Vagina (tissue), 2 donors: ENCODE results near the gene NSUN3. TPM values are rescaled to one million over a fixed set of nuclear protein-coding genes. Genes with fewer than 3 reads are reported as not detected.

Source experiments
- DNase-seq, 2 donors: peaks; one replicate each; pipeline ENCODE4 v3.0.0-alpha.2; 2017; ENCODE audit errors: extremely low spot score in 2 of 2
- H3K27ac ChIP-seq: fragments of 200-600 bp; sonication (generic); one replicate; pipeline ENCODE4 v1.5.1; 2019
- H3K27me3 ChIP-seq: fragments of 200-600 bp; sonication (generic); one replicate; pipeline ENCODE4 v1.5.1; 2019
- H3K36me3 ChIP-seq, 2 donors: fragments of 200-600 bp; sonication (generic); one replicate each; pipeline ENCODE4 v1.5.1; 2017 to 2019
- H3K4me1 ChIP-seq: fragments of 200-600 bp; sonication (generic); one replicate; pipeline ENCODE4 v1.5.1; 2019
- H3K4me3 ChIP-seq, 2 donors: fragments of 200-600 bp; sonication (generic); 1 replicate in 1 of 2; 2 replicates in 1 of 2; pipeline ENCODE4 v1.5.1; 2016 to 2019
- H3K9me3 ChIP-seq: fragments of 200-600 bp; sonication (generic); one replicate; pipeline ENCODE4 v1.5.1; 2019
- CTCF ChIP-seq, 3 experiments: fragments of 450-650 bp in 2 of 3; fragments of 200-600 bp in 1 of 3; sonication (generic) in 1 of 3; IDR thresholded peaks; one replicate each; pipeline ENCODE4 v1.5.1; 2017 to 2019; ENCODE audit warnings: antibody characterized with exemption in 3 of 3, mild to moderate bottlenecking in 2 of 3, moderate library complexity in 2 of 3
- POLR2A ChIP-seq, 2 donors: fragments of 450-650 bp; IDR thresholded peaks; one replicate each; pipeline ENCODE4 v1.6.1; 2017; ENCODE audit warnings: antibody characterized with exemption in 2 of 2, mild to moderate bottlenecking in 2 of 2, moderate library complexity in 2 of 2
- POLR2AphosphoS5 ChIP-seq, 2 donors: sonication (generic); formaldehyde crosslinking; IDR thresholded peaks; one replicate each; pipeline ENCODE4 v1.9.0; 2017; ENCODE audit warnings: antibody characterized with exemption in 2 of 2, mild to moderate bottlenecking in 2 of 2, low read depth in 1 of 2; ENCODE audit not compliant: insufficient read depth in 1 of 2
- intact Hi-C: fragments of 100-400 bp; cut with DNase I; formaldehyde crosslinking; loops from one replicate; pipeline ENCODE4 v1.15.1; 2023
- total RNA-seq: library from RNA; depleted of rRNA; stranded (reverse); fragments of >200 nt; gene quantifications from one replicate; pipeline ENCODE4 v1.2.3, GENCODE V29; 2016

Gene NSUN3
- total RNA-seq, 1 donor from 2014 or later, result 15.7 TPM

- no peak for DNase-seq
- TF ChIP-seq CTCF (IDR thresholded peaks at IDR 0.05) (no peak), POLR2AphosphoS5 (IDR thresholded peaks at IDR 0.05; ENCODE audit: insufficient read depth in 1 of 2, low read depth in 1 of 2) (no peak), POLR2A (IDR thresholded peaks at IDR 0.05) (no peak)
- Histone ChIP-seq H3K4me1 (no peaks in the 10 kb centered on the region), H3K27ac (no peak overlapping the region), H3K9me3 (no peaks in the 10 kb centered on the region), H3K27me3 (no peaks in the 10 kb centered on the region), H3K4me3 (no peak overlapping the region), H3K36me3 (no peaks in the 10 kb centered on the region)
- intact Hi-C loops, result no loop called here
Observed at GRCh38 chr3:94171954-94172353, 109.1 kb downstream of the NSUN3 start.

GRCh38 chr3:94172695-94173310 lies 109.9 kb downstream of the NSUN3 start:
- Histone ChIP-seq H3K27ac (no peak overlapping the region), H3K4me3 (no peak overlapping the region), H3K36me3 (no peaks in the 10 kb centered on the region), H3K27me3 (no peaks in the 10 kb centered on the region), H3K4me1 (no peaks in the 10 kb centered on the region), H3K9me3 (no peaks in the 10 kb centered on the region)
- TF ChIP-seq POLR2AphosphoS5 (IDR thresholded peaks at IDR 0.05; ENCODE audit: insufficient read depth in 1 of 2, low read depth in 1 of 2), result no peak
- no peak for DNase-seq
- intact Hi-C loops, result no loop called here

DNA sequence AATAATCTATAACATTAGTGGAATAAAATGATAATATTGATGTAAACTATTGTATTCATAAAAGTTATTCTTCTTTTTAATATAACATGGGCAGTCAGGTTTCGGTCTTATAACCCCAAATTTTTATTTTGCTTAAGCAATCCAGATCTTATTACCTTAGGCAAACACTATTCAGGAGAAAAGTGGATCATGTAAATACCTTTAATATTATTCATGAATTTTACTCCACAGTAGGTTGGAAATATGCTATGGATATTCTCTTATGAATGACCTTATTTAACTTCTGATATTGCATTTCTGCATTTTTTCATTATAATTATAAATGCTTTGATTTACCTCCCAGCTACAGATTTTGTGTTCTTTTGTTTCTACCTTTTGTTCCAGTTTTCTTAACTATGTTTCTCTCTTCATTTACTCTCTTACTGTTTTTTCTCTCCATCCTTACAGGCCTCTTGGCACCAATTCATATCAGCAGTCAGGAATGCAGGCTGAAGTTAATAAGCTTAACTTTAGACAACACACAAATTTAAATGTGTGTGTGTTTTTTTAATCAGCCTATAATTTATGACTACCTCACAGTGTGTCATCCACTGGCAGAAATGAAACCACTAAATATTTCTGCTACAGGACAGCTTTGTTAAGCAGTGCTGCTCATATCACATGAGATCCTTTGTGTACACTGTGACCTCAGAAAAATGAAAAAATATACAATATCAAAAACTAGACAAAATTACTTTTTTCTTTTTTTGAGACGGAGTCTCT lies 111.0 kb downstream of the NSUN3 start:
- Histone ChIP-seq H3K36me3 (no peaks in the 10 kb centered on the region), H3K4me1 (no peaks in the 10 kb centered on the region), H3K4me3 (no peak overlapping the region), H3K27ac (no peak overlapping the region), H3K27me3 (no peaks in the 10 kb centered on the region), H3K9me3 (no peaks in the 10 kb centered on the region)
- intact Hi-C loops, result no loop called here
- no peak for DNase-seq
- no peak for TF ChIP-seq CTCF (IDR thresholded peaks at IDR 0.05)
- TF ChIP-seq POLR2AphosphoS5 (IDR thresholded peaks at IDR 0.05; ENCODE audit: insufficient read depth in 1 of 2, low read depth in 1 of 2), result no peak
- no peak for TF ChIP-seq POLR2A (IDR thresholded peaks at IDR 0.05)

GRCh38 chr3:94175677-94176076 lies 112.8 kb downstream of the NSUN3 start:
- Histone ChIP-seq H3K9me3 (no peaks in the 10 kb centered on the region), H3K4me3 (no peak overlapping the region), H3K27me3 (no peaks in the 10 kb centered on the region), H3K4me1 (no peaks in the 10 kb centered on the region), H3K36me3 (no peaks in the 10 kb centered on the region), H3K27ac (no peak overlapping the region)
- DNase-seq, result no peak
- TF ChIP-seq CTCF (IDR thresholded peaks at IDR 0.05) (no peak), POLR2AphosphoS5 (IDR thresholded peaks at IDR 0.05; ENCODE audit: insufficient read depth in 1 of 2, low read depth in 1 of 2) (no peak), POLR2A (IDR thresholded peaks at IDR 0.05) (no peak)
- intact Hi-C loops, result no loop called here

DNA sequence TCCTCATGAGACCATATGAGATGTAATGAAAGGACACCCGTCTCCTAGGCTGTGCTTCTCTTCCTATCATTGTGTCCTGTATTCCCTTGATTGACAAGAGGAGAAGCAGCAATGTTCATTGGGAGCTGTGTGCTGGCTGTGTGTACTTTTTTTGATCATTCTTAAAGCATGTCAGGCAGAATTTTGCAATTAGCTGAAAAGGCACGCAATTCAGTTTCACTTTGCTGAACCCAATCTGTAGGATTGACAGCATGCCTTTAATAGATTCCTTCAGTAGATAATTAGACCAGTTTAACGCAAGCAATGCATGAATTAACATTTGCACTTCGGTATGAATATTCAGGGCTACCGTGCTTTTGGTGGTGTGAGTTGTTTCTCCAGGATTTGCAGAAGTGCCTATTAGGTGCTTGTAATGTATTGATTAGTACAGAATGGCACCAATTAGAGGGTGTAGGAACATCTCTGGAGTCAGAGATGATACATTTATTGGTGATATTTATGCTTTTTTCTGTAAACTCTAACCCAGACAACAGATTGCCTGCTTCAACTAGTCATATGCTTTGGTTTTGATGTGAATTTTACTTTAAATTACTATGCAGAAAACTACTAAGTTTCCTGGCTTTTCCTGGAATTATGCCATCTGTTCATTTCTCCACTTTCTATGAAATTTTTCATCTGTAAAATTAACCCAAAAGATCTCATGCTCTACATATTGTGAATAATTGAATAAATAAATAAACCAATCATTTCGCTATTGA lies 114.3 kb downstream of the NSUN3 start:
- no peak for TF ChIP-seq CTCF (IDR thresholded peaks at IDR 0.05)
- no peak for TF ChIP-seq POLR2A (IDR thresholded peaks at IDR 0.05)
- Histone ChIP-seq H3K36me3 (no peaks in the 10 kb centered on the region), H3K4me3 (no peak overlapping the region), H3K9me3 (no peaks in the 10 kb centered on the region), H3K27ac (no peak overlapping the region), H3K27me3 (no peaks in the 10 kb centered on the region), H3K4me1 (no peaks in the 10 kb centered on the region)
- no peak for DNase-seq
- intact Hi-C loops, result no loop called here

Other genes with a start within 250 kb of the NSUN3 start
- 29.7 TPM for gene PROS1, start 89.2 kb upstream of the NSUN3 start, total RNA-seq
- 13.5 TPM for gene ARL13B, start 82.9 kb upstream of the NSUN3 start, total RNA-seq
- 2.5 TPM for gene STX19, start 34.5 kb upstream of the NSUN3 start, total RNA-seq
- 6.4 TPM for gene DHFR2, start 145 bp upstream of the NSUN3 start, total RNA-seq